ENCODE results near the gene RFTN1. TPM values are rescaled to one million over a fixed set of nuclear protein-coding genes. Genes with fewer than 3 reads are reported as not detected.
"Not testable (repeated sequence)": the region's sequence is repeated elsewhere in the genome, so short reads cannot be mapped to it uniquely, and the experiment has no call there.

Gene RFTN1
- total and polyA plus RNA-seq, 2 of the 8 experiments (the other 6 are each of a cell fraction or from before 2014, with no cell fraction given): 4.6 to 6.7 TPM

DNA sequence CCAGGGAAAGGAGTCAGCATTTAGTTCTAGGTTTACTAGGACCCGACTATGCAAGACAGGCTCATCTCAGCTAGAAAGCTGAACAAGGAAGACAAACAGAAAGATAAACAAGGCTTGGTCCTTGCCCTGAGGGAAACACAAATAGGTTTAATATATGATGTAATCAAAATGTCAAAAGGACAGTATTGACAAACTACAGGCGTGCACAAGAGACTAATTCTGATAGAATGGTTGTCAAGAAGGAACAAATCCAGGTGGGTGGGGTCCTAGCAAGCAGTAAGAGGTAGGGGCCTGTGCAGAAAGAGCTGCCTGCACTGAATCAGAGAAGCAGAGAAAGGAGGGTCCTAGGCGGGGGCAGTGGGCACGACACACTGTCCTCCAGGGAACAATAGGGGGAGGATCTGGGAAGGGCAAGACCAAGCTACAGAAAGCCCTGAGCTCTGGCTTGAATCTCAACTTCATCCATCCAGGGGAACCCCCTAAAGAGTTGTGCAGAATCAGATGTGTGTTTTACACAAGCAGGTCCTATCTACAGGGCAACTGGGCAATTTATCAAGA, 23.4 kb downstream of the RFTN1 start (continued):
- TF ChIP-seq, protein P1, sequence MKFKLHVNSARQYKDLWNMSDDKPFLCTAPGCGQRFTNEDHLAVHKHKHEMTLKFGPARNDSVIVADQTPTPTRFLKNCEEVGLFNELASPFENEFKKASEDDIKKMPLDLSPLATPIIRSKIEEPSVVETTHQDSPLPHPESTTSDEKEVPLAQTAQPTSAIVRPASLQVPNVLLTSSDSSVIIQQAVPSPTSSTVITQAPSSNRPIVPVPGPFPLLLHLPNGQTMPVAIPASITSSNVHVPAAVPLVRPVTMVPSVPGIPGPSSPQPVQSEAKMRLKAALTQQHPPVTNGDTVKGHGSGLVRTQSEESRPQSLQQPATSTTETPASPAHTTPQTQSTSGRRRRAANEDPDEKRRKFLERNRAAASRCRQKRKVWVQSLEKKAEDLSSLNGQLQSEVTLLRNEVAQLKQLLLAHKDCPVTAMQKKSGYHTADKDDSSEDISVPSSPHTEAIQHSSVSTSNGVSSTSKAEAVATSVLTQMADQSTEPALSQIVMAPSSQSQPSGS (IDR thresholded peaks at IDR 0.05; ENCODE audit: low read length): no peak
- TF ChIP-seq, protein P2, sequence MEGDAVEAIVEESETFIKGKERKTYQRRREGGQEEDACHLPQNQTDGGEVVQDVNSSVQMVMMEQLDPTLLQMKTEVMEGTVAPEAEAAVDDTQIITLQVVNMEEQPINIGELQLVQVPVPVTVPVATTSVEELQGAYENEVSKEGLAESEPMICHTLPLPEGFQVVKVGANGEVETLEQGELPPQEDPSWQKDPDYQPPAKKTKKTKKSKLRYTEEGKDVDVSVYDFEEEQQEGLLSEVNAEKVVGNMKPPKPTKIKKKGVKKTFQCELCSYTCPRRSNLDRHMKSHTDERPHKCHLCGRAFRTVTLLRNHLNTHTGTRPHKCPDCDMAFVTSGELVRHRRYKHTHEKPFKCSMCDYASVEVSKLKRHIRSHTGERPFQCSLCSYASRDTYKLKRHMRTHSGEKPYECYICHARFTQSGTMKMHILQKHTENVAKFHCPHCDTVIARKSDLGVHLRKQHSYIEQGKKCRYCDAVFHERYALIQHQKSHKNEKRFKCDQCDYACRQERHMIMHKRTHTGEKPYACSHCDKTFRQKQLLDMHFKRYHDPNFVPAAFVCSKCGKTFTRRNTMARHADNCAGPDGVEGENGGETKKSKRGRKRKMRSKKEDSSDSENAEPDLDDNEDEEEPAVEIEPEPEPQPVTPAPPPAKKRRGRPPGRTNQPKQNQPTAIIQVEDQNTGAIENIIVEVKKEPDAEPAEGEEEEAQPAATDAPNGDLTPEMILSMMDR (IDR thresholded peaks at IDR 0.05; ENCODE audit: control extremely low read depth in 1 of 3, insufficient read depth in 1 of 3, low read depth in 1 of 3, low read length in 3 of 3): no peak
- TF ChIP-seq SAP30 (IDR thresholded peaks at IDR 0.05; ENCODE audit: insufficient read depth, insufficient replicate concordance, low read length): no peak
- no peak for TF ChIP-seq GTF2F1 (IDR thresholded peaks at IDR 0.05; ENCODE audit: borderline replicate concordance, low read depth, low read length)
- no peak for TF ChIP-seq HDAC2 (IDR thresholded peaks at IDR 0.05; ENCODE audit: borderline replicate concordance in 1 of 2, low read depth in 2 of 2, low read length in 2 of 2)

DNA sequence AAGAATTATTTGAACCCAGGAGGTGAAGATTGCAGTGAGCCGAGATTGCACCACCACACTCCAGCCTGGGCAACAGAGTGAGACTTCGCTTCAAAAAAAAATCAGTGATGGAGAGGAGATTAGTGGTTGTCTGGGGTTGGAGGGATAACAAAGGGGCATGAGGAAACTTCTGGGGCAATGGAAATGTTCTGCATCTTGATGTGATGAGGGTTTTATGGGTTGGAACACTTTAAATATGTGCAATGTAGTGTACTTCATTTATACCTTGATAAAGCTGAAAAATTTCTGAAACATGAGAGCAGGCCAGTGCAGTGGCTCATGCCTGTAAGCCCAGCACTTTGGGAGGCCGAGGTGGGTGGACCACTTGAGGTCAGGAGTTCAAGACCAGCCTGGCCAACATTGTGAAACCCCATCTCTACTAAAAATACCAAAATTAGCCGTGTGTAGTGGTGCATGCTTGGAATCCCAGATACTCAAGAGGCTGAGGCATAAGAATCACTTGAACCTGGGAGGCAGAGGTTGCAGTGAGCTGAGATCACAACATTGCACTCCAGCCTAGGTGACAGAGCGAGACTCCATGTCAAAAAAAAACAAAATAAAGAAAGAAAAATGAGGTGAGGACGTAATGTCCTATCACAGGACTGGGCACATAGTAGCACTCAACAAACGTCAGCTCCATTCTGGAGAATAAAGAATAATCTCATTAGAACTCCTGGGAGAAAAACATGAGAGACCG, 24.0 kb downstream of the RFTN1 start:
- H3K23ac ChIP-seq (ENCODE audit: insufficient read length); POLR2A ChIA-PET (ENCODE audit: partially characterized antibody); H2BK5ac ChIP-seq (ENCODE audit: low read depth, low read length); FAIRE-seq; H3K4me3 ChIP-seq (ENCODE audit: extremely low read depth in 1 of 4, insufficient read depth in 2 of 4, low read depth in 3 of 4, low read length in 4 of 4); H3K36me3 ChIP-seq (ENCODE audit: control insufficient read depth in 2 of 4, insufficient read depth in 4 of 4, low read length in 3 of 4); H3K23me2 ChIP-seq (ENCODE audit: low read depth, low read length); H3K79me2 ChIP-seq (ENCODE audit: control insufficient read depth in 1 of 2, insufficient read depth in 2 of 2, low read length in 2 of 2); H2BK120ac ChIP-seq (replicated peaks; ENCODE audit: low read depth, low read length); DNase-seq (ENCODE audit: low read depth in 1 of 2, low spot score in 2 of 2); H3K14ac ChIP-seq (ENCODE audit: insufficient read length); H4K5ac ChIP-seq (ENCODE audit: insufficient read length, low read depth, low read length); H3K18ac ChIP-seq (ENCODE audit: extremely low read depth, low read length); H3K27ac ChIP-seq (ENCODE audit: low read depth, low read length); H2BK20ac ChIP-seq (ENCODE audit: low read length); H3K79me1 ChIP-seq (ENCODE audit: low read depth, low read length); H3K4me1 ChIP-seq (replicated peaks in 1 of 4; ENCODE audit: control insufficient read depth in 3 of 4, insufficient read depth in 4 of 4, low read length in 3 of 4); H2BK12ac ChIP-seq (ENCODE audit: low read depth, low read length); H3K4me2 ChIP-seq (ENCODE audit: insufficient read depth in 1 of 2, low read depth in 2 of 2, low read length in 2 of 2); H2AFZ ChIP-seq (ENCODE audit: low read length); H4K20me1 ChIP-seq (replicated peaks in 1 of 2; ENCODE audit: control insufficient read depth in 1 of 2, insufficient read depth in 2 of 2, low read length in 2 of 2); H4K8ac ChIP-seq (ENCODE audit: extremely low read depth, insufficient read depth, low read length); H2AK5ac ChIP-seq (ENCODE audit: low read depth, low read length); H3K4ac ChIP-seq (replicated peaks; ENCODE audit: insufficient read length, low read depth, low read length); H3K9me3 ChIP-seq (ENCODE audit: insufficient read depth in 2 of 2, low read depth in 1 of 2, low read length in 1 of 2); H3K27me3 ChIP-seq (replicated peaks in 1 of 4; ENCODE audit: control insufficient read depth in 3 of 4, extremely low read depth in 1 of 4, insufficient read depth in 3 of 4, low read length in 3 of 4); H4K91ac ChIP-seq (replicated peaks; ENCODE audit: insufficient read length, low read length); H3K56ac ChIP-seq (replicated peaks; ENCODE audit: insufficient read length, low read depth, low read length); H3K9ac ChIP-seq (replicated peaks in 1 of 4; ENCODE audit: extremely low read depth in 1 of 4, low read depth in 3 of 4, low read length in 3 of 4); H2BK15ac ChIP-seq (ENCODE audit: low read length): not testable (repeated sequence)
- 92% methylated on average over 8 of the region's 8 CpGs; no CpG with 5 or more reads in 1 of the 2 experiments for WGBS, 2 experiments (ENCODE audit: extremely low coverage in 1 of 2, insufficient coverage in 1 of 2, insufficient read length in 1 of 2, insufficient replicate concordance in 2 of 2, low coverage in 1 of 2, low lambda C conversion rate in 2 of 2, missing lambda C conversion rate in 1 of 2)
- CTCF ChIA-PET (ENCODE audit: partially characterized antibody): interaction anchor here (0.8 kb wide), 1 partner anchor 10 kb away, joined by 3 read pairs; no protein-coding TSS in a partner anchor

Measured in H1 (cell line).